NCI-H82 (cell line): ENCODE results near the gene ENG.

Experiments used
- DNase-seq: peaks from one replicate; lab custom pipeline; 2025; lab: John Stamatoyannopoulos, UW

The ENG gene

DNA sequence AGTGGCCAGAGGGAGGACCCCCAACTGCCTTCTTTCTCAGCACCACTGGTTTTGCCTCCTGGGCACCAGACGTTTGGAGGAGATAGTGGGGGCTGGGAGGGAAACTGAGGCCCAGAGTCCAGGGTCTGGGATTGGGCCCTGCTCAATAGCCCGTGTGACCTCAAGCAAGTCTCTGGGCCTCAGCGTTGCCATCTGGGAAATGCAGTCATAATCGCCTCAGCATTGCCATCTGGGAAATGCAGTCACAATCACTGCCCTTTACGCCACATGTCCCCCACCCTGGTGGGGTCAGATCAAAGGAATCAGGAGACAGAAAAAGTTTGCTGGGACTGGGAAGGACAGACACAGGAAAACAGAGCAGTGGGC is 77.6 kb downstream of the ENG start:
- DNase-seq = no peak

DNA sequence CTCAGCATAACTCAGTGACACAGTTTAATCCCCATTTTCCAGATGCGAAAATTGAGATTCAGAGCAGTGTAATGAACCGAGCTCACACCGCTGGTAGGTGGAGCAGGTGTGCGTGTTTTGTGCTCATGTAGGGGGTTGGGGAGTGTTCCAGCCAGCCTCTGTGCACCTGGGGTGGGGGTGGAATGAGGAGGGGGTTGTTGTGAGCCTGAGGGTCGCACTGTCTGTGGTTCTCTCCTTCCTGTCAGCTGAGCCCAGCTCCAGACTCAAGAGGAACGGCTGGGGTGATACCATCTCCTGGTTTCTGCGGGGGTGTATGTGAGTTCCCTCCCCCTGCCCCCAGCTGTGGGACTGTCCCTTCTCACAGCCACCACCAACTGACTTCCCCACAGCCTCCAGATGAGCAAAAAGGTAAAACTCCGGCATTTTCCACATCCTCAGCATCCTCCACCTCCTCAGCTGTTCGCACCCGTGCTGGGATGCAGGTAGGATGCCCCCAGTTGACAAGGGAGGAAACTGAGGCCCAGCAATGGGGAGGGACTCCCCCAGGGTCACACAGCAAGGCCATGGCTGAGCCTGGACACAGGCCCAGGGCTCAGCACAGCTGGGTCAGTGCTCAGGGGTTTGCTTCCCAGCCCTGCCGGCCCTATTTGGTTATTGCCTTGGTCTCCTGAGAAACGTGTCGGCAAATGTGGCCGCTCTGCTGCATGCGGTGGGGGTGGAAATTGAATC is 78.1 kb downstream of the ENG start:
- peak; percentile 37 for DNase-seq

DNA sequence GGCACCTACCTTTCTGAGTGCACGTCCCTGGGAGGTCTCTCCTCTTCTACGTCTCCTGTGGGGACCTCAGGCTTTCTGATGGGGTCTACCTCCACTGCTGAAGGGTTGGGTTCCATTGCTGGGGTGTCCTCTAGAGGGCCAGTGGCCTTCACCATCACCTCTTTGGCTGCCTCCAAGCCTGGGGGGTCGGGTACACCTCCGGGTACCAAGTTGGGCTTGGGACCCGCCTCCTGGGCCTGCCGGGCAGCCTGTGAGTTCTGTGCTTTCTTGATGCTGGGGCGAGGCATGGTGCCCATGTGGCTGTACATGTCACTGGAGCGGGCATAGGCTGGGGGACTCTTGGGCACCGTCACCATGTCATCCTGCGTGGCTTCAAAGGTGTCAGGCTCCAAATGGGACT is 80.5 kb downstream of the ENG start:
- DNase-seq = no peak

DNA sequence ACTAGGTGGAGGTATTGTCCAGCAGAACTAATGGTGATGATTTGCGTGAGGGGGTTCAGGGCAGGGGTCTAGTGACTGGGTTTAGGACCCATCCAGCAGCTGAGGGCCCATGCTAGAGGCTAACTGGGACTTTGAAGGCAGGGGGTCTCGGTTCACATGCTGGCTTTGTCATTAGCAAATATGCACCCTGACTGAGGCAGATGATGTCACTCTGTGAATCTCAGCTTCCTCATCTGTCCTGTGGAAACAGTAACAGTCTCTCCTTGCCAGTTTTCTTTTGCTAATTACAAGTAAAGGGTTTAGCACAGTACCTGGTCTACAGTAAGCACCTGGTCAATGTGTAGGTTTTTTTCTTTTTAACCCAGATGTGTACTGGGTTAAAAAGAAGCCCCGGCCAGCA is 81.2 kb downstream of the ENG start:
- DNase-seq = no peak

DNA sequence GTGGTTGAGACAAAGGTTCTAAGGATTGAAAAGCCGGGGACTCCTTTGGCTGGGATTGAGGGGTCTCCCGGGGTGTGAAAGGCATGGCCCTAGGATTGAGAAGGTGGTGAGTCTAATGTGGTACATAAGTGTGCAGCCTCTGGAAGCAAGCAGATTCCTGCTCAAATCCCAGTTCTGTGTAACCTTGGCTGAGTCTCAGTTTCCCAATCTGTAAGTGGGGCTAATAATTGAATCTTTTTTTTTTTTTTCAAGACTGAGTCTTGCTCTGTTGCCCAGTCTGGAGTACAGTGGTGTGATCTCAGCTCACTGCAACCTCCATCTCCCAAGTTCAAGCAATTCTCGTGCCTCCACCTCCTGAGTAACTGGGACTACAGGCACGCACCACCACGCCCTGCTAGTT is 81.9 kb downstream of the ENG start:
- no peak for DNase-seq

DNA sequence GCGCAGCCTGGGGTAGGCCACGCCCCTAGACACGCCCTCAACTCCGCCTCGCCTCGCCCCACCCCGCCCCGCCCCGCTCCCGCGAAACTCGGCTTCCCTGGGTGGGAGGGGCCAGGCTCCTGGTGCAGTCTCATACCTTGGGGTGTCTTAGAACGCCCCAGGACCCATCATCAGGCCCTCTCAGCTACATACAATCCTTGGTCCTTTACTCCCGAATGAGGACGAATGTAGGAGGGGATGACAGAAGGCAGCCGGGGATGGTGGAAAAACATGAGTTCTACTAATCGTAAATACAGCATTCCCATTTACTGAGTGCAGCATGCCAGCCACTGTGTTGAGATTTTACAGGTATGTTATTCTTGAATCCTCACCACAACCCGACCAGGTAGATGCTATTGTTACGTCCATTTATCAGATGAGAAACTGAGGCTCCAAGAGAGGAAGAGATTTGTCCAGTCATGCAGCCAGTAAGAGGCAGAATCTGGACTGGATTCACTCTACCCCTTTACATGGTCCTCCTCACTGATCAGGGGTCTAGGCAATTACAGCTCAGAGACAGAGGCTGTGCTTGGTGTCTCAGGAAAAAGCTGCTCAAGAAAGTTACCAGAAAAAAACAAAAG is 82.8 kb downstream of the ENG start:
- DNase-seq = no peak

DNA sequence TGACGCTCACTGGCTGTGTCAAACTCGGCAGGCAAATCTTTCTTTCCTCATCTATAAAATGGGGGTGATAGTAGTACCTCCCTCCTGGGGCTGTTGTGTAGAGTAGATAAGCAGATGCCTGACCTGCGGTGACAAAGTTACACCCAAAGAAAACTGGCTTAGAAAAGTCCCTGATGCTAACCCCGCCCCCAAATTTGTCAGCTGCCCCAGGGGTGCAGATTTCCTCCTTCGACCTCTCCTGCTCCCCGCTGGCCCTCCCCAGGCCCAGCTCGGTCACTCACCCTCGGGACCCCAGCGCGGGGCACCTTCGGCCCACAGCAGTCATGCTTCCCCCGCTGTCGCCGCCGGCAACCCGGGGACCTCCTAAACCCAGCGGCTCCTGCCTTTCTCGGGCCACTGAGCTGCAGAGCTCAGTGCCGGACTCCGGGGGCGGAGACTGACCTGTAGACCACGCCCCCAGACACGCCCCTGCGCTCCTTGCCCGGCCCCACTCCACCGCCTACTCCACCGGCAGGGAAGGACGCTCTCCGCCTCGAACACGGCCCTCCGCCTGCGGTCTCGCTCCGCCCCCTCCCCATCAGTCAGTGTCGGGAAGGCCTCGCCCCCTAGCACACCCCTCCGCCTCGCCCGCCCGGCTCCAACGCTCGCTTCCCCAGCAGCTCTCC is 83.4 kb downstream of the ENG start:
- peak; percentile 98 for DNase-seq

DNA sequence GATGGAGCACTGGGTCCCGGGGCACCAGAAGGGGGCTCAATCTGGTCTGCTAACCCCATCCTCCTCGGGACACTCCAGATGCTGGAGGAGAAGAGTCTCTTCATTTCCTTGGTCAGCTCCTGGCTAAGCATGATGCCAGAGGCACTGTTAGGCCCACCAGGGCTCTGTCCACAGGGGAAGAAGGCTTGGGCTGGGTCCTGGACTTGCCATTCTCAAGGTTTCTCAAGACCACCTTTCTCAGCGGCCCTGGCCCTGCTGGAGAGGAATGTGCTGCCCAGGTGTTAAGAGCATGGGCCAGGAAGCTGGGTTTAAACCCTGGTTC is 83.9 kb downstream of the ENG start:
- no peak for DNase-seq

DNA sequence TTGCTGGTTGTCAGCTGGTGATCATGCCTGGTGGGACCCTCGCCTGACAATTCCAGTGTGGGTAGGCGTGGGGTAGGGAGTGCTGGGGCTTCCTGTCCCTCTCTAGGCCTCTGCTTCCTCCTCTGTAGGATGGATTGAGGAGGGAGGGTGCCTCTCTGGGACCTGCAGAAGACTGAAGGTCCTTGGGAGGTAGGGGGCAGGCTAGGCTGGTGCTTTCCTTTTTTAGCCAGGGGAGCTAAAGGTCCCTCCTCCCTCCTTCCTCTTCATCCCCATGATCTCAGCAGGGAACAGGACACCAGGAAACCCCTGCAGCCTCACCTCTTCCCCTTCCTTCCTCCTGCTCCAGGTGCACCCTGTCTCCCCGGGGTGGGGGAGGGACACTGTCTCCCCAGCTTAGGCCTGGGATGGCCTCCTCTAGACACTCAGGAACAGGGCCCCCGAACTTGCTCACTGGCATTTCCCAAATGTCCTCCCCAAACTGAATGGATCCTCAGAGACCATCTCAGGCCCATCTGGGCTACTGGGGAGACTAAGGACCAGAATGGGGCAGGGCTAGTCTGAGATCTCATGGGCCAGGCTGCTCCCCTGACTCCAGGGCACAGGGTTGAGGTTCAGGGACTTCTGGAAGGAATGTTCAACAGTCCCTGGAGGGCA is 84.4 kb downstream of the ENG start:
- DNase-seq = no peak

DNA sequence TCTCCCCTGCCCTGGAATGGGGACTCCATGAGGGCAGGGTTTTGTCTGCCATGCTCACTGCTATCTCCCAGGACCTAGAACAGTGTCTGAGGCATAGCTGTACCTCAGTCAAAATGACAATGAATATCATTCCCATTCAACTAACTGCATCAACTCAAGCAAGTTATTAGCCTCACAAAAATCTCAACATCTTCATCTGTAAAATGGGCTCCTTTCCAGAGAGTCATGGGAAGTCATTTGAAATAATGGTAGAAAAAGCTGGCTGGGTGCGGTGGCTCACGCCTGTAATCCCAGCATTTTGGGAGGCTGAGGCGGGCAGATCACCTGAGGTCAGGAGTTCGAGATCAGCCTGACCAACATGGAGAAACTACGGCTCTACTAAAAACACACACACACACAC is 85.4 kb downstream of the ENG start:
- DNase-seq = no peak

DNA sequence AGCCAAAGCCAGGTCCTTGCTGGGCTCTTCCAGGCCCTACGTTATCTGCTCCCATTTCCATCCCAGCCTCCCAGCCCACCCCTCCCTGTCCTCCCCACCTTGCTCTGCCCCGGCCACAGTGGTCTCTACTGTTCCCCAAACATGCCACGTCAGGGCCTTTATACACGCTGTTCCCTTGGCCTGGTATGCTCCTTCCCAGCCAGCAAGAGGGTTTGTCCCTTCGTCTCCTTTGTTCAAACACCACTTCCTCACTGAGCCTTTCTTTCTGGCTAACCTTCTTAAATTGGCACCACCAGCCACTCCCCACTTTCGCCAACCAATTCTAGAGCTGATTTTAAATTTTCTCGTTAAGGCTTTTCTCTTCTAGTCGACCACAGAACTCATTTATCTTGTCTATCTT is 85.8 kb downstream of the ENG start:
- no peak for DNase-seq

DNA sequence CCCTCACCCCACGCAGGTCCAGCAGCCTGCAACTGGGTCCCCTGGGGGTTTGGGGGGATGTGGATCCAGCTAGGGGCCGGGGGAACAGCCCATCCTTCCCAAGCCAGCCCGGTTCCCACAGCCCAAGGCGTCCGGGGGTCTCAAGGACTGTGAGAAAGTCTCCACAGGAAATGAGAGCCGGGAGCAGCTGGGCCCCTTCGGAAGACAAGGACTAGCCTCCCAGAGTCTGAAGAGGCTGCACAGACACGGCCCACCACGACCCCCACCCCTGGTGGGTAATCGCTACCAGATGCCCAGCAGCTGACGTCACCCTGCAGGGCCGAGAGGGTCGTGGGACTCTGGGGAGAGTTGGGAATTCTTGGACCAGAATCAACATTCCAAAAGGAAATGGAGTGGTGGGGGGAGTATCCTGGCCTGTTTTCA is 86.5 kb downstream of the ENG start:
- DNase-seq = no peak

DNA sequence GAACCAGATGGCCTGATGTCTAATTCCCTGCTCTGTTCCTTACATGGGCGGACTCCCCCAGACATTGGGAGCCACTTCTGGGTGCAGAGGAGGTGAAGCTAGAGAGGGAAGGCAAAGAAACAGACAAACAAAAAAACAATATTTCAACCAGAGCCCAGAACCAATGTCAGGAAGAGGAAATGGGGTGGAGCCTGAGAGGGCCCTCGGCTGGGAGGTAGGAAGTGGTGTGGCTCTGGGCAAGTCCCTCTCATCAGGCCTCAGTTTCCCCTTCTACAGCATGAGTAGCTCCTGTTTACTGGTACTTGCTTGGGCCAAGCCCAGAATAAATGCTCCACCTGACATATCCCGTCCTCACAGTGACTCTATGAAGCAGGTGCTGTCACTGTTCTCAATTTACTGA is 87.0 kb downstream of the ENG start:
- peak; percentile 37 for DNase-seq

DNA sequence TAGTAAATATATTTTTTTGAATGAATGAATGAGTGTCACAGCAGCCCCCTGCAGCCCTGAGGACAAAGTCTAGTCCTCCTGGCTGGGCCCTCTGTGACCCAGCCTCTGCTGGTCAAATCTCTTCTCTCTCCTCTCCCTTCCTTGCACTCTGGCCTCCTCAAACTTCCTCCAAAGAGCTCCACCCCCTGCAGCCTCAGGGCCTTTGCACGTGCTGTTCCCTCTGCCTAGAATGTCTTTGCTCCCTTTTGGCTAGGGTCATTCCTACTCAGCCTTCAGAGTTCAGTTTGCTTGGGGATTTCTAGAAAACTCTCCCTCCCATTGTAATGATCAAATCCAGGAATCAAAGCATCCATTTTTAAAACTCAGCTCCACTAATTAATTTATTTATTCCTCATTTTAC is 89.0 kb downstream of the ENG start:
- no peak for DNase-seq
